DMS79 treated with DMSO at 0.1 percent for 48 hours (cell line): ENCODE results near the gene VAV2.

Source experiments
- DNase-seq: peaks from one replicate; lab custom pipeline; 2025; lab: John Stamatoyannopoulos, UW

The VAV2 gene

GRCh38 chr9:133835262-133835901, 156.7 kb downstream of the VAV2 start:
- no peak for DNase-seq

- no peak for DNase-seq
Observed at GRCh38 chr9:133834080-133834976, 157.8 kb downstream of the VAV2 start.

GRCh38 chr9:133833388-133834025, 158.6 kb downstream of the VAV2 start:
- no peak for DNase-seq

GRCh38 chr9:133832877-133833276, 159.2 kb downstream of the VAV2 start:
- DNase-seq = no peak

- no peak for DNase-seq
Observed at GRCh38 chr9:133830711-133831110, 161.4 kb downstream of the VAV2 start.

GRCh38 chr9:133830310-133830709, 161.8 kb downstream of the VAV2 start:
- no peak for DNase-seq

- no peak for DNase-seq
Observed at GRCh38 chr9:133828338-133828997, 163.7 kb downstream of the VAV2 start.

GRCh38 chr9:133826289-133827085, 165.6 kb downstream of the VAV2 start:
- DNase-seq = no peak

- DNase-seq = no peak
Observed at GRCh38 chr9:133825555-133826218, 166.4 kb downstream of the VAV2 start.

- no peak for DNase-seq
Observed at GRCh38 chr9:133824802-133825186, 167.3 kb downstream of the VAV2 start.

GRCh38 chr9:133824106-133824801, 167.9 kb downstream of the VAV2 start:
- DNase-seq = no peak

- DNase-seq = peak; percentile 83
Observed at GRCh38 chr9:133823189-133824105, 168.7 kb downstream of the VAV2 start.

- no peak for DNase-seq
Observed at GRCh38 chr9:133822430-133823065, 169.6 kb downstream of the VAV2 start.

GRCh38 chr9:133821601-133822429, 170.3 kb downstream of the VAV2 start:
- no peak for DNase-seq

GRCh38 chr9:133819923-133820322, 172.2 kb downstream of the VAV2 start:
- no peak for DNase-seq

GRCh38 chr9:133818444-133818843, 173.7 kb downstream of the VAV2 start:
- no peak for DNase-seq

- no peak for DNase-seq
Observed at GRCh38 chr9:133815781-133816180, 176.3 kb downstream of the VAV2 start.
